K562 (cell line): ENCODE results near the gene TBX1. TPM values are rescaled to one million over a fixed set of nuclear protein-coding genes. Genes with fewer than 3 reads are reported as not detected.

ENCODE experiments used
- ATF1 ChIP-seq, 2 experiments: fragments of 450-650 bp in 1 of 2; IDR thresholded peaks; 2 replicates each; pipeline ENCODE4 v1.6.1; 2016; ENCODE audit warnings: missing compliant biosample characterization in 1 of 2, missing genetic modification characterization in 1 of 2
- CBFA2T2 ChIP-seq: fragments of 450-650 bp; conservative IDR thresholded peaks from 2 replicates; pipeline ENCODE4 v1.6.1; 2017; ENCODE audit warnings: mild to moderate bottlenecking
- CEBPG ChIP-seq, 3 experiments: fragments of 200-800 bp in 1 of 3; sonication (Bioruptor generic) in 1 of 3; sonication (generic) in 1 of 3; formaldehyde crosslinking in 1 of 3; IDR thresholded peaks in 2 of 3; conservative IDR thresholded peaks in 1 of 3; 2 replicates each; pipeline versions ENCODE4 v1.6.1 to v1.8.0; 2016 to 2022; ENCODE audit warnings: missing compliant biosample characterization in 2 of 3, missing genetic modification characterization in 2 of 3, mild to moderate bottlenecking in 1 of 3, missing genetic modification reagents in 1 of 3
- CSDE1 ChIP-seq, 2 experiments: fragments of 450-650 bp; IDR thresholded peaks; 2 replicates each; pipeline ENCODE4 v1.6.1; 2016; ENCODE audit warnings: mild to moderate bottlenecking in 1 of 2
- CXXC5 ChIP-seq: fragments of 250-450 bp; sonication (Bioruptor Pico); IDR thresholded peaks from 2 replicates; pipeline ENCODE4 v1.8.0; 2022; ENCODE audit warnings: inconsistent platforms, mild to moderate bottlenecking, moderate library complexity
- DNMT1 ChIP-seq: fragments of 450-650 bp; IDR thresholded peaks from 2 replicates; pipeline ENCODE4 v1.6.1; 2016; ENCODE audit warnings: antibody characterized with exemption, mild to moderate bottlenecking
- E2F6 ChIP-seq, 2 experiments: IDR thresholded peaks; 2 replicates each; pipeline ENCODE4 v1.6.1; 2011; ENCODE audit warnings: borderline replicate concordance in 1 of 2, control low read depth in 1 of 2, low read depth in 1 of 2, low read length in 1 of 2, mild to moderate bottlenecking in 1 of 2, mixed read lengths in 1 of 2, moderate library complexity in 1 of 2; ENCODE audit not compliant: insufficient read depth in 1 of 2, insufficient read length in 1 of 2, poor library complexity in 1 of 2, severe bottlenecking in 1 of 2; ENCODE audit errors: extremely low read depth in 1 of 2
- ELF2 ChIP-seq: fragments of 250-450 bp; sonication (Bioruptor Pico); IDR thresholded peaks from 2 replicates; pipeline ENCODE4 v1.5.0; 2021; ENCODE audit warnings: mild to moderate bottlenecking
- GTF2F1 ChIP-seq: IDR thresholded peaks from 2 replicates; pipeline ENCODE4 v1.6.1; 2011; ENCODE audit warnings: low read depth, low read length, improper control_type of control experiment
- HDAC6 ChIP-seq: IDR thresholded peaks from 2 replicates; pipeline ENCODE4 v1.6.1; 2012; ENCODE audit warnings: low read depth, mild to moderate bottlenecking, control low read depth, inconsistent platforms, low read length, moderate library complexity
- HEY1 ChIP-seq: fragments of 250-450 bp; sonication (Bioruptor Pico); IDR thresholded peaks from 2 replicates; pipeline ENCODE4 v1.5.0; 2020; ENCODE audit warnings: mild to moderate bottlenecking, moderate library complexity, borderline replicate concordance
- HIVEP1 ChIP-seq: fragments of 250-450 bp; sonication (Bioruptor Pico); IDR thresholded peaks from 2 replicates; pipeline ENCODE4 v1.4.0; 2020; ENCODE audit warnings: mild to moderate bottlenecking
- KDM5B ChIP-seq: fragments of 200-600 bp; sonication (generic); IDR thresholded peaks from 2 replicates; pipeline ENCODE4 v1.6.1; 2012; ENCODE audit warnings: low read depth, mild to moderate bottlenecking, moderate library complexity, low read length, control low read depth, inconsistent platforms; ENCODE audit not compliant: insufficient replicate concordance
- MEF2A ChIP-seq: IDR thresholded peaks from 2 replicates; pipeline ENCODE4 v1.6.1; 2011; ENCODE audit warnings: low read depth, mild to moderate bottlenecking, low read length, moderate library complexity; ENCODE audit not compliant: control insufficient read depth
- MTA3 ChIP-seq: fragments of 450-650 bp; formaldehyde crosslinking; IDR thresholded peaks from 2 replicates; pipeline ENCODE4 v1.6.1; 2017; ENCODE audit warnings: mild to moderate bottlenecking, borderline replicate concordance
- MYNN ChIP-seq, 2 experiments: sonication (generic); formaldehyde crosslinking in 1 of 2; IDR thresholded peaks; 2 replicates each; pipeline versions ENCODE4 v1.5.0 to v1.6.1; 2016 to 2020; ENCODE audit warnings: antibody characterized with exemption in 1 of 2, missing genetic modification reagents in 1 of 2
- PCBP1 ChIP-seq: fragments of 200-400 bp; formaldehyde crosslinking; IDR thresholded peaks from 2 replicates; pipeline ENCODE4 v1.6.1; 2018; ENCODE audit warnings: mild to moderate bottlenecking, low read depth, low read length; ENCODE audit not compliant: poor library complexity, severe bottlenecking
- SAFB ChIP-seq: fragments of 200-400 bp; formaldehyde crosslinking; IDR thresholded peaks from 2 replicates; pipeline ENCODE4 v1.6.1; 2017; ENCODE audit warnings: low read depth, low read length, borderline replicate concordance
- SETDB1 ChIP-seq: IDR thresholded peaks from one replicate; pipeline ENCODE4 v1.6.1; 2012; ENCODE audit warnings: low read length, control low read depth, inconsistent platforms
- TBL1XR1 ChIP-seq, 2 experiments: IDR thresholded peaks; 2 replicates each; pipeline ENCODE4 v1.6.1; 2012; ENCODE audit warnings: improper control_type of control experiment in 2 of 2, low read length in 2 of 2, mild to moderate bottlenecking in 1 of 2
- THAP7 ChIP-seq: fragments of 250-450 bp; sonication (Bioruptor Pico); IDR thresholded peaks from 2 replicates; pipeline ENCODE4 v1.5.0; 2021
- U2AF1 ChIP-seq: fragments of 200-400 bp; formaldehyde crosslinking; optimal IDR thresholded peaks from 2 replicates; pipeline ENCODE3; 2017; ENCODE audit warnings: mild to moderate bottlenecking, low read depth, low read length, moderate library complexity
- ZBTB7A ChIP-seq: IDR thresholded peaks from 2 replicates; pipeline ENCODE4 v1.6.1; 2011; ENCODE audit warnings: low read depth, mild to moderate bottlenecking, low read length, moderate library complexity, borderline replicate concordance; ENCODE audit not compliant: control insufficient read depth
- ZEB2 ChIP-seq: fragments of 450-650 bp; IDR thresholded peaks from 2 replicates; pipeline ENCODE4 v1.6.1; 2016
- ZFP36 ChIP-seq: fragments of 150-350 bp; IDR thresholded peaks from 2 replicates; pipeline ENCODE4 v1.6.1; 2018; ENCODE audit warnings: low read length, low read depth; ENCODE audit not compliant: partially characterized antibody
- ZNF408 ChIP-seq: fragments of 250-450 bp; sonication (Bioruptor Pico); IDR thresholded peaks from 2 replicates; pipeline ENCODE4 v1.4.0; 2020; ENCODE audit warnings: low read depth, mild to moderate bottlenecking, moderate library complexity
- ZNF551 ChIP-seq: fragments of 250-450 bp; sonication (Bioruptor Pico); IDR thresholded peaks from 2 replicates; pipeline ENCODE4 v1.5.0; 2021; ENCODE audit warnings: mild to moderate bottlenecking, moderate library complexity
- polyA plus RNA-seq, 8 experiments: library from polyadenylated mRNA; depleted of rRNA in 4 of 8; stranded (reverse) in 5 of 8; unstranded in 3 of 8; fragments of >200 nt; fragmentation: Nextera tagmentation in 2 of 8; fragmentation: Illumina TruSeq in 1 of 8; extraction: Ambion mirVana in 2 of 8; extraction: Trizol in 1 of 8; gene quantifications; 2 replicates each; pipeline versions ENCODE4 v1.2.1 to v1.2.3, GENCODE V29; 2011 to 2014; ENCODE audit warnings: inconsistent platforms in 1 of 8, missing spikeins in 1 of 8
- total RNA-seq, 7 experiments: library from RNA; depleted of rRNA in 6 of 7; stranded (reverse); fragments of >200 nt in 6 of 7; fragmentation: Illumina TruSeq in 2 of 7; extraction: Trizol in 2 of 7; gene quantifications; 2 replicates each; pipeline versions ENCODE4 v1.2.1 to v1.2.3, GENCODE V29; 2011 to 2021; ENCODE audit warnings: low replicate concordance in 1 of 7

The TBX1 gene
- total and polyA plus RNA-seq, 9 of the 15 experiments (the other 6 are each of a cell fraction or from before 2014, with no cell fraction given): 0.07 to 35.0 (median 3.9) TPM

- TF ChIP-seq ZBTB7A (0 out of 2 replicates have a peak, but pooled peaks have one; percentile 41), HIVEP1 (CRISPR knock-in tag) (no peak), SAFB (no peak), PCBP1 (no peak), E2F6 (IDR thresholded peaks at IDR 0.05; ENCODE audit: borderline replicate concordance in 1 of 2, extremely low read depth in 1 of 2, insufficient read depth in 1 of 2, insufficient read length in 1 of 2, low read depth in 1 of 2, low read length in 1 of 2, poor library complexity in 1 of 2, severe bottlenecking in 1 of 2) (no peak), SETDB1 (peak; percentile 77), U2AF1 (no peak), CSDE1 (IDR thresholded peaks at IDR 0.05) (no peak), CXXC5 (no peak), DNMT1 (no peak), MYNN (IDR thresholded peaks at IDR 0.05) (no peak), MYNN (CRISPR knock-in tag; IDR thresholded peaks at IDR 0.05) (peak; percentile 27; the same call in 1 of the 2 replicates), ZEB2 (no peak), HDAC6 (0 out of 2 replicates have a peak, but pooled peaks have one; percentile 49), CBFA2T2 (no peak), MTA3 (no peak), GTF2F1 (0 out of 2 replicates have a peak, but pooled peaks have one; percentile 10), CEBPG (CRISPR knock-in tag; IDR thresholded peaks at IDR 0.05) (no peak), CEBPG (tag; conservative IDR thresholded peaks at IDR 0.05 in 1 of 2, IDR thresholded peaks at IDR 0.05 in 1 of 2) (no peak), ZNF408 (CRISPR knock-in tag) (no peak), THAP7 (CRISPR knock-in tag) (no peak), KDM5B (peak; percentile 26), ELF2 (CRISPR knock-in tag) (peak; percentile 65; the same call in 1 of the 2 replicates), ATF1 (CRISPR knock-in tag; IDR thresholded peaks at IDR 0.05) (0 out of 2 replicates have a peak, but pooled peaks have one; percentile 36), ATF1 (tag; IDR thresholded peaks at IDR 0.05) (no peak), MEF2A (no peak), ZNF551 (CRISPR knock-in tag) (no peak), ZFP36 (no peak), TBL1XR1 (IDR thresholded peaks at IDR 0.05; ENCODE audit: low read length in 2 of 2) (peak in 1 of 2 experiments; percentile 26; a peak in 1 of 4 replicates), HEY1 (CRISPR knock-in tag) (no peak)
Measured at GRCh38 chr22:19775496-19776325, 15.1 kb downstream of the TBX1 start (continued).
